Suppressor macrophage (primary cell): ENCODE measurements around the gene TOMM70.
"Not testable (repeated sequence)": the region's sequence is repeated elsewhere in the genome, so short reads cannot be mapped to it uniquely, and the experiment has no call there.

ENCODE experiments used
- DNase-seq, 4 experiments: peaks; one replicate each; pipeline ENCODE4 v3.0.0-alpha.2; 2020 to 2022

The TOMM70 gene

DNA sequence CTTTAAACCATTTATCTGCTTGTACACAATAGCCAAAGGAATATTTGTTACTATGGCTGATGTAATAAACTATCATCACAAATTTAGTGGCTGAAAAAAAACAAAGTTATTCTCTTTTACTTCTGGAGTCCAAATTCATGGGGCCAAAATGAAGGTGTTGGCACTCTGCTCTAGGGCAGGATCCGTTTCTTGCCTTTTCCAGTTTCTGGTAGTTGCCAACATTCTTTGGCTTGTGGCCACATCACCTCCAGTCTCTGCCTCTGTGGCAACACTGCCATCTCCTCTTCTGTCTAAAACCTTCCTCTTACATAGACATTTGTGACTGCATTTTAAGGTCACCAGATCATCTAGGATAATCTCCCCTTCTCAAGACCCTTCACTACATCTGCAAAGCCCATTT lies 39.0 kb downstream of the TOMM70 start:
- DNase-seq, result no peak

DNA sequence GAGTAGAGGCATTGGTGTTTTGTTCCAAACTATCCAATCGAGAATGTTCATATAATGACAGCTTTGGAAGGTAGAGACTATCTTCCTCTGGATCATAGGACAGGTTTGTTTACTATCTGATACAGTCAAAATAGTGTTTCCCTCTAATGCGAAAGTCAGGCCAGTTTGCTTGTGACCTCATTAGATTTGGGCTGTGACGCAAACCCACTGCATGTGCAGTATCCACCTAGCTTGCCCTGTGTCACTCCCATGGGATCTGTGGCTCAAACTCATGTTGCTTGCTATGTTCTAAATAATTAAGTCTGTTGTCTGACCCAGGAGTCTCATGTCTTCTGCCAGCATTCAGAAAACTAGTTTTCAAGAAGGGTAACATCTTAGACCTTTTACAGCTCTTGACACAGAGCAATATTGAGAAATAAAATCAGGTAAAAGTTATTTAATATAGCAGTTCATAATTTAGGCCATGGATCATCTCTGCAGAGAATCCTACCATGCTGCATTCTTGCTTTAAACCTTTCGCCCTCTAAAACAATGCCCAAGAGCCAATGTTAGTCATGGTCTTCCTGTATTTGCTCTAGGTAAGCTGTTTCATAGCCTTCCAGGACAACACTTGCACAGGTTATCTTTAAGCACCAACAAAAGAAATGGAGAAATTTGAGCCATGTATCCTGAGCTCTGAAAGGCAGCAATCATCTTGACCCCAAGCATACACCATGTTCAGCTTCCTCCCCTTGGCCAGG lies 40.0 kb downstream of the TOMM70 start:
- no peak for DNase-seq

DNA sequence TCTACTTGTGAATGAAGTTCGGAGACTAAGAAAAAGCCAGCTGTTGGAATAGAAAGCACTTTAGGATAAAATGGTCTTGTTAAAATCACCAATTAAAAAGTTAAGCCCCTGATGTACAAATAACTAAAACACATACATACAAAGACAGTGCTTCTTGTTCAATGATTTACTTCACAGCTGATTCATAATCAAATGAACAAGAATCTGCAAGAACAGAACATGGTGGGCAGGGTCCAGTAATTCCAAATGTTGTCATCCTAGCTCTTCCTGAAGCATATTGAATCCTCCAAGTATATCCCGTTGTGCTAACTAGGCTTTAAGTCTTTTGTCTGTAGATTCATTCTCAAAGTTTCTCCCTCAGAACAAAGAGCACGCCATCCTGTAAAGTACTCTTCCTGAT lies 41.9 kb downstream of the TOMM70 start:
- DNase-seq, result no peak

DNA sequence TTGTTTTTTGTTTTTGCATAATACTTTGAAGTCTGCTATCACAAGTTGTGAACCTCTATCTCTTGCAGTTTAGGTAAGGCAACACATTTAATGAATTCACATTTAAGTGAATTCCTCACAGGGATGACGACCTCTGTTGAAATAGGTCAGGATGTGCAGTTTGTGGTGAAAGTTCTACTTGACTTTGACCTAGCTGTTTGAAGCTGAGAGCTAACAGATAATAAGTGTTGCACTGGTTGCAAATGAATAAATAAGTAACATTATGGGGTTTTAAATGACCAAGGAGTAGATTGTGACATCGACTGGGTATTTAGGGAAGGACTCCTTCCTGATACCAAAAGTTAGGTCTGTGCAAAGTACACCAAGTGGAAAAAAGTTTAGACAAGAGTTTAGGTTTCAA lies 42.5 kb downstream of the TOMM70 start:
- no peak for DNase-seq

DNA sequence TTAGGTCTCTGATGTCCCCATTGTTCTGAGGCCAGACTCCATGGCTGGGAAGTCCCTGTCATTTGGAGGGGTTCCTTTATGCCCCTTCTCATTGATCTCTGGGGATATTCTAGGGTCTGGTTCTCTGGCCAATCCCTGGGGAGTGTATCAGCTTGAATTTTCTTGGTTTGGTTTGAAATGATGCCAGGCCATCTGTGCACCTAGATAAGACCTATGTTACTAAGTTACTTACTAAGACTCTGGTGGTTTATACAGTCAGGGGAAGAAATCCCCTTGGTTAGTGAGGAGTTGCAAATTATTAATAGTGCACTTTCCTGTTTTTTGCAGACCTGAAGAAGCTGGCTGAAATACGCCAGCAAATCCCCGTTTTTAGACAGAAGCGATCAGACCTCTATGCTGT lies 46.0 kb downstream of the TOMM70 start:
- no peak for DNase-seq

DNA sequence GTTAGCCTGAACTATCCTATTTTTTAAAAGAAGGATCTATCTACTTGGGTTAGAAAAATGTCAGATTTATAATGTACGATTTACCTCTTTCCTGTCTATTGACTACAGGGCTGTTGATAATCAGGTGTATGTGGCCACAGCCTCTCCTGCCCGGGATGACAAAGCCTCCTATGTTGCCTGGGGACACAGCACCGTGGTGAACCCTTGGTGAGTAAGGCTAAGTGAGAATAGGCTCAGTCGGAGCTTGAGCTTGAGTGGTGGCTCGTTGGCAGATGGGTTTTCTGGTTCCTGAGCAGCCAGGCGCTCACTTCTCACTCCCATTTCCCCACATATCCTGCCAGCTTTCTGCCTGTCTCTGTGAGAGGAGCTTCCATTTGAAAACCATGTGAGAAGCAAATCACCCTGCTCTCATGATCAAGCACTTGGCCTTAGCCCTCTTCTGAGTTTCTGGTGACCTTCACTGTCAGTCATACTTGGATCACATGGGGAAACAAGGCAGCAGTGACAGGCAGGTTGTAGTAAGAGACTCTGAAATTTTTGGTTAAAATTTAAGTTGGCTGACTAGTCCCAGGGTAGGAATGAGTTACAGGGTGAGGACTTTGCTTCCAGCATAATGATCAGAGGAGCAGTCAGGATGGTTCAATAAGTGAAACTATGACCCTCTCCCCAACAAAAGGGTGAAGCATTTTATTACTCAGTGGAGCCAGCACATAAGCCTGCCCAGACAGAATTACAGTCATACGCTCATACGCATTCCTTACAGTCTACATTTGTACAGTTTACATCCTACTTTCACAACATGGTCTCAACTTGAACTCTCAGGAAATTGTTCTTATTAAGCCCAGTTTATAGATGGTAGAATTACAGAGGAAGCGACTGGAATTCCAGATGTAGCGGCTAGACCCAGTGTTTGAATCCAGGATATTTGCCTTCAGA lies 48.3 kb downstream of the TOMM70 start:
- DNase-seq, result no peak

DNA sequence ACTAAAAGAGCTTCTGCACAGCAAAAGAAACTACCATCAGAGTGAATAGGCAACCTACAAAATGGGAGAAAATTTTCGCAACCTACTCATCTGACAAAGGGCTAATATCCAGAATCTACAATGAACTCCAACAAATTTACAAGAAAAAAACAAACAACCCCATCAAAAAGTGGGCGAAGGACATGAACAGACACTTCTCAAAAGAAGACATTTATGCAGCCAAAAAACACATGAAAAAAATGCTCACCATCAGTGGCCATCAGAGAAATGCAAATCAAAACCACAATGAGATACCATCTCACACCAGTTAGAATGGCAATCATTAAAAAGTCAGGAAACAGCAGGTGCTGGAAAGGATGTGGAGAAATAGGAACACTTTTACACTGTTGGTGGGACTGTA lies 49.1 kb downstream of the TOMM70 start:
- not testable (repeated sequence) for DNase-seq

DNA sequence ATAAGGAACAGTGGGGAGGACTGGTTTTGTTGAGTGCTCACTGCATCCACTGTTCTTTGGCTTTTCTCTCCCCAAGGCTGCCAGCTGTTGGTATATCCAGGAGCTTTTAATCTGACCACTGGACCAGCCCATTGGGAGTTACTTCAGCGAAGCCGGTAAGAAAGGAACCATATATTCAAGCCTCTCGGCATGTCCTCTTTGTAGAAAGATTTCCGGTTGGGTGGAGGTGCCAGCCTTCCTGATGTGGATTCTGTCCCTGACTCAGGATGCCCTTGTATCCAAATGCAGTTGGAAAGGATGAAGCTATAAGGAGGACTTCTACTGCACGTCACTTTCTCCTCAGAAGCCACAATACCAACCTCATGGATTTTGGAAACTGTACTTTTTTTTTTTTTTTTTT lies 52.2 kb downstream of the TOMM70 start:
- no peak for DNase-seq

DNA sequence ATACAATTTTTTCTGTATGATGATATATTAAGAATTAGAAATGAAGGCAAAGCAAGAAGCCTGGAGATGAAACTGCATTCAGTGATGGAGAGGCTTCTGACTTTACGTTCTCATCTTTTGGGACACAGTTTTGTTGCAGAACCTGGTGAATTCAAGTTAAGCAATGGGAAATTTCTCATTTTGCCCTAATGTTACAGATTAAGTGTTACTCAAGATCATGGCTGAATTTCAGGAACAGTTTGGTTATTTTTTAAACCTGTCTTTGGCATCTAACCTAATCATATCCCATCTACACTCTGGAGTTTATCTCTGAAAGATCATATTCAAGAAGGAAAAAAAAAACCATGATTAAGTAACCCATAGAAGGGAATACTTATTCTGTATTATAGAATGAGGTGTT lies 60.4 kb downstream of the TOMM70 start:
- DNase-seq, result no peak

DNA sequence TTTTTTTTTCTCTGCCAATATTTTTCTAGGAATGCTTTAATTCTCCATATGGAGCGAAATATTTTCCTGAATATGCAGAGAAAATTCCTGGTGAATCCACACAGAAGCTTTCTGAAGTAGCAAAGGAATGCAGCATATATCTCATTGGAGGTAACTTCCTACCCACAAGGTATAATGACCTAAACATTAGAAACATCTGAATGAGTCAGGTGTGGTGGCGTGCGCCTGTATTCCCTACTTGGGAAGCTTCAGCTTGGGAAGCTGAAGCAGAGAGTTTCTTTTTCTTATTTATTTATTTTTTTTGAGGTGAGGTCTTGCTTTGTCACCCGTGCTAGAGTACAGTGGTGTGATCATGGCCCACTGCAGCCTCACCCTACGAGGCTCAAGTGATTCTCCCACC lies 61.1 kb downstream of the TOMM70 start:
- no peak for DNase-seq

DNA sequence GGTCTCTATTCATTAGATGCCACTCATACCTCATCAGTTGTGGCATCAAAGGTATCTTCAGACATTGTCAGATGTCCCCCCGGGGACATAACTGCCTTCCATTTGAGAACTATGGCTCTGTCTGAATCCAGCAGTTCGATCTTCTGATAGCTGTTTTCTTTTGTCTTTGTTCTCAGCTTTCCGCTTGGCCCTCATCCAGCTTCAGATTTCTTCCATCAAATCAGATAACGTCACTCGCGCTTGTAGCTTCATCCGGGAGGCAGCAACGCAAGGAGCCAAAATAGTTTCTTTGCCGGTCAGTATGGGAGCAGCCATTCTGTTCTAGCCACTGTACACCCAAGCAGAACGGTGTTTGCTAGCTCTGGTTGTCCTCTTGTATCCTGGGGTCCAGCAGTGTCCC lies 62.0 kb downstream of the TOMM70 start:
- no peak for DNase-seq

DNA sequence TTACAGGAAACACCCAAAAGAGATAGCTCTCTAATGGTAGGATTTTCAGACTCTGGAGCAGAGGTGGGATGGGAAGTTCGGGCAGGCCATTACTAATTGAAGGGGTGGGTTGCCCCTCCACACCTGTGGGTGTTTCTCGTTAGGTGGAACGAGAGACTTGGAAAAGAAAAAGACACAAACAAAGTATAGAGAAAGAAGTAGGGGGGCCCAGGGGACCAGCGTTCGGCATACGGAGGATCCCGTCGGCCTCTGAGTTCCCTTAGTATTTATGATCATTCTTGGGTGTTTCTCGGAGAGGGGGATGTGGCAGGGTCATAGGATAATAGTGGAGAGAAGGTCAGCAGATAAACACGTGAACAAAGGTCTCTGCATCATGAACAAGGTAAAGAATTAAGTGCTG lies 64.7 kb downstream of the TOMM70 start:
- not testable (repeated sequence) for DNase-seq

DNA sequence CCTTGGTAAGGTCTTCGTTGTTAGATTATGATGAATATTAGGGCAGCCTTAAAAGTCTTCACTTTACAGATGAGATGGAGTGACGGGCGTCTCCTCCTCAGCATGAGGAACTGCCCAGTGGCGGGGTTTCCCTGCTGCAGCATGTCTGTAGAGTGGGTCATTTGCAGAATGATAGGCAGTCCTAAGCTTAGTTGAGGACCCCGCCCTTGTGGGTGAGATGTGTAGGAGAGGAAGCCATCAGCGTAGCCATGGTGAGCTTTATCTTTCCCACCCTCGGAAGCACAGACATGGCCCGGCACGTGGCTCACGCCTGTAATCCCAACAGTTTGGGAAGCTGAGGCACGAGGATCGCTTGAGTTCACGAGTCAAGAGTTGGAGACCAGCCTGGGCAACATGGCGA lies 65.5 kb downstream of the TOMM70 start:
- DNase-seq, result peak; percentile 40 to 67 (median 61)

DNA sequence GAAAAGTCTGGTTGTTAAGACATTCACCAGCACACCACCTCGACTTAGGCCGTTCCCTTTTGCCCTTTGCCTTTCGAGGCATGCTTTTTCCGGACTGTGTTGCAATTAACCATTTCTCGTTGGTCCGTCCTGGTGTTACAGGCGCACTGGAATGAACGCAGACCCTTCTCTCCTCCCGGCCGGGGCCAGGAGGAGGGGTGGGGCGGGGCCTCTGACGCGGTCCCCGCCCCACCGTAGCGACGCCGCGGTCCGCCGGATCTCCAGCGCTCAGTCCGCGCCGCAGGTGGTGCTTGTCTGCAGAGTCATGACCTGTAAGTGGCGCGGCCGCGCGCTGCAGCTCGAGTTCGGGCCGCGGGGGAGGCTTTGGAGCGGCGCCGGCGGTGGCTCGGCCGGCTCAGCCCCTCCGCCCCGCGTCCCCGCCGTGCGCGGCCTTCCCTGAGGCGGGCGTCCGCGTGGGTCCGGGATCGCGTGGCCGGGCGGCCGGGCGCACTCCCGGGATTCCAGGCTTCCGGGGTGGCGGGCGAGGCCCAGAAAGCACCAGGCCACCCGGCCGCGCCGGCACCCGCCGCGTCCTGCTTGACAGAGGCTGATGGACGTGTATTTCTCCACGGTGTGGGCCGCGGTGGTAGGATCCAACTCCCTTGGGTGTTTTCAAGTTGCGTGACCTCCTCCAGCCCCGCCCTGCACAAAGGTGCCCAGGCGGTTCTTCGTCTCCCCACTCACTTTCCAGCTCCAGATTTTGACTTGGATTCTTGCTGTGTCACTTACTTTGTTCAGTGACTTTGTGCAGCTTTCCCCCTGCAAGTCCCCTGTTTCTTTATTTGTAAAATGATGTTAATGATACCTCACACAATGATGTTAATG lies 66.2 kb downstream of the TOMM70 start, which contains the start of gene NIT2:
Gene NIT2, plus strand, starts transcription at position 270 of the 864 bp plus-strand sequence. Its CDS starts 35 bp downstream, at position 305.
- peak; percentile 78 to 91 (median 84) for DNase-seq

DNA sequence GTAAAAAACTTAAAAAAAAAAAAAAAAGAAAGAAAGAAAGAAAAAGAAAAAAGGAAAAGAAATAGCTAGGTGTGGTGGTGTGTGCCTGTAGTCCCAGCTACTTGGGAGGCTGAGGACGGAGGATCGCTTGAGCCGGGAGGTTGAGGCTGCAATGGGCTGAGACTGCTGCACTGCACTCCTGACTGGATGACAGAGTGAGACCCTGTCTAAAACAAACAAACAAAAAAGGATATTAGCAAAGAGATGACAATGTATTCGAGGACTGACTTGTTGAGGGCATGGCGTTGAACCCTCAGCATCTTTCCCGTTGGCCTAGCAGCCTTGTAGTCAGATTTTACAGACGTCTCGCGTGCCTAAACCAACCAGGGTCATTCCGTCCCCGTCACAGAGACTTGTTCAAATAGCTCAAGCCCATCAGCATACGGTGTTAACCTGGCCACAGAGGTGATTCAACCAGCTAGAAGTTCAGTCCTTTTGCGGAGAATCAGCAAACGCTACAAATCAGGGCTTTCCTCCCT lies 66.9 kb downstream of the TOMM70 start:
- DNase-seq, result no peak

DNA sequence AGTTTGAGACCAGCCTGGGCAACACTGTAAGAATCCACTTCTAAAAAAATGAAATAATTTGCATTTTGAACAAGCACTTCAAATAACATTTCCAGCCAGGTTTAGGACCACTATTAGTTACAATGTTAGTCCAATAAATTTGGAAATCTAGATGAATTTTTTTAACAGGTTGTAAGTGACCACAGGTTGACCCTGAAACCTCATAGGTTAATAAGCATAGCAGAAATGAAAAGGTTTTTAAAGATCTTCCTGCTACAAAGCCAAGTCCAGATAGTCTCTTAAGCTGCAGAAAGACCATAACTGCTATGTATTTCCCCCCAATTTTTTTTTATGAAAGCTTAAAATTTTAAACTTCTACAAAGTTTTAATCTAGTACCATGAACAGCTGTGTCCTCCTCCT lies 67.8 kb downstream of the TOMM70 start:
- no peak for DNase-seq

DNA sequence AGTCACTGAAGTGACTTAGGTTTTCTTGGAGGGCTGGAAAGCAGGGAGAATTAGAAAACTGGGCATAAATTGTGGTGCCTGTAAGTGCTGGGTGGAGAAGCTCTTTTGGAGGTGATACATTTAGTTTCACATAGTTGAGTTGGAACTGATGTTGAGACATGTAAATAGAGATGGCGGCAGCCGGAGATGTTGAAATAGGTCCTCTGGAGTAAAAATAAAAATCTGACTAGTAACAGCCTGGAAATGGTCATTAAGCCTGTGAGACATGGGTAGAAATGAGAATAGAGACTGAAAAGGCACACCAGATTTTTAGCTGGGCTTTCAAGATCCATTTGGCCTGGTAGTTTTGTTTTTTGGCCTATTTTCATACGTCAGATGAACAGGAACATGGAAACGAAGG lies 69.2 kb downstream of the TOMM70 start:
- DNase-seq, result no peak

DNA sequence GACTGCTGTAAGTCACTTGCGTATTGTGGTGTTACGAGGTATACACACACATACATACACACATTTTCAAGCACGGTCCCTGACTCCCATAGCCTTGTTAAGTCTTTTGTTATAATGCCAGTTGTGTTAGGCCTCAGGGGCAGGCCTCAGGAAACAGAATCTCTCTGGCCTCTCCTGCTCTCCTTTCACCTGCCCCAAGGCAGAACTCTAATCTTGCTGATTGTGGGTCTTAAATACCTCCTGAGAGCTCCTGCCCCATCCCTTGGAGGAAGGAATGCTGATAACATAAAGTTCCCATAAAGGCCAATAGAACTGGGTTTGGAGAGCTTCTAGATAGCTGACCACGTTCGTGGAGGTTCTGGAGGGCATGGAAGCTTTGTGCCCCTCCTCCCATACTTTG lies 70.2 kb downstream of the TOMM70 start:
- no peak for DNase-seq

DNA sequence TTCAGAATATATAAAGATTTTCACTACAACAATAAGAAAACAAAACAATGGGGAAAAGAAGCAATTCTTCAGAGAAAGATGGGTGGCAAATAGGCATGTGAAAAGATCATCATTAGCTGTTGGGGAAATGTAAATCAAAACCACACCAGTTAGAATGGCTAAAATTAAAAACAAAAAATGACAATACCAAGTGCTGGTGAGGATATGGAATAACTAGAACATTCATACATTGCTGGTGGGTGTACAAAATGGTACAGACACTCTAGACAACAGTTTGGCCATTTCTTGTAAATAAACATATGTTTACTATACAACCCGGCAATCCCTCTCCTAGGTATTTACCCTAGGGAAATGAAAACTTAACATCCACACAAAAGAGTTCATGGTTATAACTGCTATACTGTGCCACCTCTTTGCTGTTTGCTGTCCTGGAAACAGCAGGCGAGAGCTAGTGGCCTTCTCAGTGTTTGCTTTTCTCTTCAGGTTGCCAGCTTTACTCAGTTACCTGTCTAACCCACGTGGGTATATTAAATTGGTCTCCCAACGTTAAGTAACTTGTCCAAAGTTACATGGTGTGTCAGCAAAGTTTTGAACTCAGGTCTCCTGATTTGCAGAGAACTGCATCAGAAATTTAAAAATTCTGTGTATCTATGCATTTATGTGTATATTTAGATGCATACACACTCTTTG lies 70.9 kb downstream of the TOMM70 start:
- no peak for DNase-seq

DNA sequence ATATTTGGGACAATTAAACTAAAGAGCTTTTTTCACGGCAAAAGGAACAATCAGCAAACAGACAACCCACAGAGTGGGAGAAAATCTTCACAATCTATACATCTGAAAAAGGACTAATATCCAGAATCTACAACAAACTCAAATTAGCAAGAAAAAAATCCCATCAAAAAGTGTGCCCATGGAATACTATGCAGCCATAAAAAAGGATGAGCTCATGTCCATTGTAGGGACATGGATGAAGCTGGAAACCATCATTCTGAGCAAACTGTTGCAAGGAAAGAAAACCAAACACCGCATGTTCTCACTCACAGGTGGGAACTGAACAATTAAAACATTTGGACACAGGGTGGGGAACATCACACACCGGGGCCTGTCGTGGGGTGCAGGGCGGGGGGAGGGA lies 73.5 kb downstream of the TOMM70 start:
- DNase-seq, result not testable (repeated sequence)

DNA sequence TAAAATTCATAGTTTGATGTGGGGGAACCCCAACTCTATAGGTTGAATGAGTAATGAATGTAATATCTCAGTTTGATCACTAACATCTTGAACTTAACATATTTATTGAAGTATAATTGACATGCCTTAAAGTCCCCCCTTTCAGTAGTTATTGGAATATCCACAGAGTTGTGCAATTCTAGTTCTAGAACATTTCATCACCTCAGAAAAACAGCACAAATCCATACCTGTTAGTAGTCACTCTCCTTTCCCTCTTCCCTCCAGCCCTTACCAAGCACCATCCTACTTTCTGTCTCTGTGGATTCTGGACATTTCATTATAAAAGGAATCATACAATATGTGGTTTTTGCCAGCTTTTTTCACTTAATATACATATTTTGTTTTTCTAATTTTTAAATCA lies 75.1 kb downstream of the TOMM70 start:
- DNase-seq, result no peak

DNA sequence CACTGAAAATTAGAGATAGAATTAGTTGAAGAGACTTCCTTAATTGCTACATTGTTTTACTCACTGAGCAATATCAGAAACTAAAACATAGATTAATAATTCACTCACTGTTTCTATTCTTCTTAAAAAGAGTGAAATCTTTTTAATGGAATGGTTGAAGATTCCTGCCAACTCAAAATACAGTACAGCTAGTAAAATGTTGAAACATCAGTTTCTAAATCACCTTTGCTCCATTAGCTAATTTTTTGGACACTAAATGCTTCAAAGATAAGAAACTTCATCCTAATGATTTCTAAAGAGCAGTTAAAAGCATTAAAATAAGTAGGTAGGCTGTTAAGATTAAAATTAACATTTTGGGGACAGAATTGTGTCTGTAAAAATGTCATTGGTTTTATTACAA lies 76.8 kb downstream of the TOMM70 start:
- DNase-seq, result no peak
